HUES6 (cell line): ENCODE results near the gene PBX3.

Source experiments
- H3K27ac ChIP-seq: 2 replicates; pipeline ENCODE4 v1.7.0; 2013; ENCODE audit warnings: low read depth, mild to moderate bottlenecking, low read length, inconsistent platforms
- H3K27me3 ChIP-seq: 2 replicates; pipeline ENCODE4 v1.6.1; 2013; ENCODE audit warnings: low read length; ENCODE audit not compliant: control insufficient read depth, insufficient read depth
- H3K36me3 ChIP-seq: 2 replicates; pipeline ENCODE4 v1.6.1; 2013; ENCODE audit warnings: low read length; ENCODE audit not compliant: control insufficient read depth, insufficient read depth
- H3K4me1 ChIP-seq: 2 replicates; pipeline ENCODE4 v1.6.1; 2013; ENCODE audit warnings: low read length; ENCODE audit not compliant: control insufficient read depth, insufficient read depth
- H3K4me3 ChIP-seq: 2 replicates; pipeline ENCODE4 v1.5.1; 2013; ENCODE audit warnings: low read depth, low read length
- H3K9ac ChIP-seq: one replicate; pipeline ENCODE4 v1.6.1; 2013; ENCODE audit warnings: mild to moderate bottlenecking, low read length
- H3K9me3 ChIP-seq: 2 replicates; pipeline ENCODE4 v1.6.1; 2013; ENCODE audit warnings: low read depth, low read length; ENCODE audit not compliant: control insufficient read depth, insufficient read depth

Gene PBX3

DNA sequence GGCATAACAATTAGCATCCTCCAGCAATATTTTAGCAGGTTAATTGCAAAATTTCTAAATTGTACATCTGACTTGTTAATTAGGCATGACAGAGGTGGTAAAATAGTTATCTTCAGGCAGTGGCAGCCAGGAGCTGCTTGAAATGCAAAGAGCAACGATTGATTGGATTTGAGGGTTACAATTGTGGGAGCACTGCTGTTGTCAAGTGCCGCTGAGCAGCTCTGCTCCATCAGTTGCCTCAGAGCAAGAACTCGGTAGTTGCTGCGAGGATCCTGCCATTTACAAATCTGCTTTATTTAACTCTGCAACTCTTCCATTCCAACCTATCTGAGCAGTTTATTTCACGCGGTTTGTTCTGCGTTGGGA lies 12.6 kb downstream of the PBX3 start:
- H3K9ac ChIP-seq: no peak overlapping the region
- peaks cover 91% of the 10 kb centered on the region for H3K4me1 ChIP-seq
- no peaks in the 10 kb centered on the region for H3K36me3 ChIP-seq
- peak overlapping the region; percentile 28 for H3K4me3 ChIP-seq
- no peaks in the 10 kb centered on the region for H3K9me3 ChIP-seq
- H3K27me3 ChIP-seq: no peaks in the 10 kb centered on the region
- peak overlapping the region; percentile 3; the same call in 1 of the 2 replicates for H3K27ac ChIP-seq

DNA sequence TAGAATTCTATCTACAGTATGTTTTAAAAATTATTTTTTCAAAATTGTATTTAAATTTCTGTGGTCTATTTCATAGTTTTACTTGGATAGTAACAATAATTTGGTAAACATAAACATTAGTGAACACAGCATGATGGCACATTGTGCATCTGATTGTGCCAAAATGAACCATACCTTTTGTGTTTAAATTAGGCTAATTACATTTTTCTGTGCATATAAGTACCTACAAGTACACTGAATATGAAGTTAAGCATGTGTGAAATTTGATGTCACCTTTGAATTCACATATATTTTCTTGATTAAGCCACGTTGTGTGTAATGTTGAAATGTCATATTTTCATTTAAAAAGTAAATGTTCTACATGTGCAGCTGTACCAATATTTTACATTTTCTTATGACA lies 13.4 kb downstream of the PBX3 start:
- Histone ChIP-seq H3K4me3 (no peak overlapping the region), H3K4me1 (peaks cover 83% of the 10 kb centered on the region), H3K27ac (no peak overlapping the region), H3K9ac (no peak overlapping the region), H3K27me3 (no peaks in the 10 kb centered on the region), H3K9me3 (no peaks in the 10 kb centered on the region), H3K36me3 (no peaks in the 10 kb centered on the region)

DNA sequence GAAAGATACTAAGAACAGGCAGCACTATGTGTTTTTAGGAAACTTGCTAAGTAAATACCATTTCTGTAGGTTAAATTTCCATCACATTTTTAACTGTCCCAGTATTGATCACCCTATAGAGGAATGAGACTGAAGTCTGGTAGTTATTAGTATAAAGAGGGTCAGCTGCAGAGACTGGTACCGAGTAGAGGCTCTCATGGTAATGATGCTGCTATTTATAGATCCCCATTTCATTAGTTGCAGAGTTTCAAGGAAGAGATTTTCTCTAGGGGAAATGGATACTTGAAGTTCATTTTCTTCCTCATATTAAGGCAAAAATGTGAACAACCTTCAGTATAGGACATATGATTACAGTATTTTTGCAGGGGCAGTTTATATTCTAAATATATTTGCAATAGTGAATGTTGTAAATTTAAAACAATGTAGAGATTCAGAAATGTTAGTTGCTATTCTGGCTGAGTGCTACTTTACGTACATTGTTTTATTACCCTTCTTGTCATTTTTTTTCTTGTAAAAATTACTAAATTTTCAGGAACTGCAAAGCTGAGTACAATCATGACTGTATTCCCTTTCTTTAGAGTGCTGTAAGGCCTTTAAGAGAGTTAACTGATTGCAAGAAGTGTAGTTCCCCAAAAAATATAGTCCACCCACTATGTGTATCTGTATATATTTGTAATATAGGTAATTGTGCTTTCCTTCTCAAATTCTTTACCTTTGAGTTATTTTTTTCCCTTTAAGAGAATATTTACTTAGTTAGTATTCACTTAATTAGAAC lies 14.7 kb downstream of the PBX3 start:
- Histone ChIP-seq H3K4me1 (peaks cover 70% of the 10 kb centered on the region), H3K9me3 (no peaks in the 10 kb centered on the region), H3K36me3 (no peaks in the 10 kb centered on the region), H3K4me3 (no peak overlapping the region), H3K9ac (no peak overlapping the region), H3K27me3 (no peaks in the 10 kb centered on the region), H3K27ac (no peak overlapping the region)

DNA sequence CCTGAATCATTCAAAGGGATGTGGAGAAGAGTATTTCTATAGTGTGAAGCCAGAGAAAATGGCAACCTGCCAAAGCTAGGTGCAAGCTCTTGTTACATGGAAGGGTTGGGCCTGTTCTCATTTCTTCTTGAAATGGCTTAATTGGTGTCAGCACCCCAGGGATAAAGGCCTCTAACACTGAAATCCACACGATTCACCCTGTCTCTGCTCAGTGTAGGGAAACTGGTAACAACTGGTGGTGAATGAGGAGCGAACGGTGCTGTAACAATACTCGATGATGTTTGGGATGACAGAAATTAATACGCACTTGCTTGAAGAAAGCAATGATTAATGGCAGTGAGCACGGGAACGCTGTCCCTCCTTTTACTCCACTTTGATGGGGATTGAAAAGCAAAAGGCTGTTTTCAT lies 16.2 kb downstream of the PBX3 start:
- H3K9ac ChIP-seq: no peak overlapping the region
- peaks cover 58% of the 10 kb centered on the region for H3K4me1 ChIP-seq
- no peak overlapping the region for H3K27ac ChIP-seq

DNA sequence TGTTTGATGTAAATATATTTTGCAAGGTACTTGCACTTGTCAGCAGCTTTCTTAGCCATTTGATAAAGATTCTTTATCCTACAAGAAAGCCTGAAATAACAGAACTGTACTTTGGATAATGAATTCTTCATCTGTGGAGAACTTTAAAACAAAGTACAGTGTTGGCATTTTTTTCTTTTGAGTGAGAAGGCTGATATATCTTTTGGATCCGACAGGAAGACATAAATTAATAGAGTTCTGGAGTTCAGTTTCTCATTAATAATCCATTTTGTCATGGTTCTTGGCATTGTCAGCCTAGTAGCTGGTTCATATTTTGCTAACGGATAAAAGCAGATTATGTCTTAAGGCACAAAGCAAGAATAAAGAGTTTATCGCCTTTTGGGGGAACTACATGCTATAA lies 17.0 kb downstream of the PBX3 start:
- Histone ChIP-seq H3K9me3 (no peaks in the 10 kb centered on the region), H3K36me3 (no peaks in the 10 kb centered on the region), H3K27ac (no peak overlapping the region), H3K9ac (no peak overlapping the region), H3K4me1 (peaks cover 57% of the 10 kb centered on the region), H3K4me3 (no peak overlapping the region), H3K27me3 (no peaks in the 10 kb centered on the region)

More for the DNA sequence above, 16.2 kb downstream of the PBX3 start:
- no peaks in the 10 kb centered on the region for H3K36me3 ChIP-seq
- no peak overlapping the region for H3K4me3 ChIP-seq
- no peaks in the 10 kb centered on the region for H3K9me3 ChIP-seq
- H3K27me3 ChIP-seq: no peaks in the 10 kb centered on the region

DNA sequence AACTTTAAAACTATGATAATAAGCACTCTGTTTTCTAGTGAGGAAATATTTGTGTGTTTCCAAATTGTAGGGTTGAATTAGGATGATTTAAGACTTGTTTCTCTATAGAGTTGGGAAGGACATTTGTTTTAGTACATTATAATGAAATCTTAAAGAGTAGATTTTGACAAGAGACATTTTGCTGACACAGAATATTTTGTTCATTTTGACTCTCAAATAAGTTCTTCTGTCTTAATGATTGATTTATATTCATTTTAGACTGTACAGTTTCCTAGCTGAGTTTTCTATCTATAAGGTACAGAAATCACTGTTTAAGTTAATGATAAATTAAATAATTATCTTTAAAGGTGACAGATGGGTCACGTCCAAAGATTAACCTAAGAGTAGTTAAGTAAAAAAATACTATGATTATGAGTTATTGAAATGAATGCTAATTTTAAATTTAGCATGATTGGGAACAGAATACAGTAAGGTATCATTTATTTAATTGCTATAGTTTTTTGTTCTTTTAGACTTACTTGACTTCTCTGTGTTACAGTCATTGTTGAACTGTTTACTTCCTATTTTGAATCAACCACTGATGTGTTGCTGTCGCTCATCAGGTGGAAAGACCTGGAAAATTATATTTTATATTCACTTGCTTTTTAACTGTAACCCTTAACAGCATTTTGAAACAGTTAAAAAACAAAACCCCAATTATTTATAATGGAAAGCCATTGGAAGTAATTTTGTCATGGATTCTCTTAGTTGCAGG lies 19.5 kb downstream of the PBX3 start:
- Histone ChIP-seq H3K9ac (no peak overlapping the region), H3K9me3 (no peaks in the 10 kb centered on the region), H3K27me3 (no peaks in the 10 kb centered on the region), H3K4me3 (no peak overlapping the region), H3K4me1 (peaks cover 44% of the 10 kb centered on the region), H3K36me3 (no peaks in the 10 kb centered on the region), H3K27ac (no peak overlapping the region)

DNA sequence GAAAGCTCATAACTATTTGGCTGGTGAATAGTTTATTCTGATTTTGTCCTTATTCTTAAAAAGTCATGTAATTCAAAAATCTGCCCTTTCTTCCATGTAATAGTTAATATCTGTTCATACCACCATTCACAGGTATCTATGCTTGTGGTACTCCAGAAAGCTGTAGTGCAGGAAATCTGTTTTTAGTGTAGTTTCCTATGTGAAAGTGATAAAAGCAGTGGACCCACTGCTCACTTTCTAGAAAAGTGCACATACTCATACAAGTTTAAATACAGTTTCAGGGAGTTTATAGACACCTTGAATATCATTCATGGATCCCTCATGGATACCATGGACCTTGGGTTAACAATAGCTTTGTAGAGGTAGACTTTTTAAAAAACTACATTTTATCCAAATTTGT lies 20.2 kb downstream of the PBX3 start:
- Histone ChIP-seq H3K4me3 (no peak overlapping the region), H3K9me3 (no peaks in the 10 kb centered on the region), H3K36me3 (no peaks in the 10 kb centered on the region), H3K27ac (no peak overlapping the region), H3K27me3 (no peaks in the 10 kb centered on the region), H3K4me1 (peaks cover 37% of the 10 kb centered on the region), H3K9ac (no peak overlapping the region)

DNA sequence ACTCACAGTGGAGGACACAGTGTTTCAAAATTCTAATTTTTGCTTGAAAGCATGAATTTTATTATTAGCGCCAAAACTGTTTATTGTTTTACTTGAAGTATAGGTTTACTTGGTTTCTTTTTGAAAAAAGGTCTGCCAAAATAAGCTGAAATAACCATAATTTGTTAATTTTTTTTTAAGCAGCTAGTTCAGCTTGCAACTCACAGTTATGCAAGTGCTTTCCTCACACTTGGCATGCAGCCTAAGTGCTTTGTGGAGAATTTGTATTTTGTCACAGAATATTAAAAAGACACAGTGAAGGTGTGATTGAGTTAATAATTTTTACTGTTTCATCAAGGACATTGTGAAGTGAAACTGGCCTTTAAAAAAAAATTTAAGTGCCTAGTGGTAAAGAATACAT lies 21.6 kb downstream of the PBX3 start:
- H3K9ac ChIP-seq: no peak overlapping the region
- H3K36me3 ChIP-seq: no peaks in the 10 kb centered on the region
- no peak overlapping the region for H3K4me3 ChIP-seq
- no peaks in the 10 kb centered on the region for H3K9me3 ChIP-seq
- no peak overlapping the region for H3K27ac ChIP-seq
- H3K27me3 ChIP-seq: no peaks in the 10 kb centered on the region
- H3K4me1 ChIP-seq: peaks cover 23% of the 10 kb centered on the region; the same call in 1 of the 2 replicates

DNA sequence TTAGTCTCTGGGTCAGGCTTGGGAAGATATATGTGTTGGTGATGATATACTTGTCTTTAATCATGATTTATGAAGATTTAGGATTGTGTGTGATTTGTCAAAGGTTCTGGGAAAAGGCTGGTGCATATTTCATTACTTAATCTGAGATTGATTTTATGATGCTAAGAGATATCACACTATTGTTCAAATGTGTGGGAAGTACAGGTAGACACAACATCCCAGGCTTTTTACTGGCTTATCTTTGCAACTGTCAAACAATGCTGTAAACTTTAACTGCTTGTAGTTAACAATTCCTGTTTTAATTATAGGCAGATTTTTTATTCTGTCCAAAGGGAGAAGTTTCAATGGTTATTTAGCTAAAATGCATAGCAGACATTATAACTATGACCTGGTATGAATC lies 23.9 kb downstream of the PBX3 start:
- H3K27me3 ChIP-seq: no peaks in the 10 kb centered on the region
- no peak overlapping the region for H3K9ac ChIP-seq
- peaks cover 17% of the 10 kb centered on the region; the same call in 1 of the 2 replicates for H3K4me1 ChIP-seq
- H3K4me3 ChIP-seq: no peak overlapping the region
- H3K36me3 ChIP-seq: no peaks in the 10 kb centered on the region; the same call in 1 of the 2 replicates
- no peaks in the 10 kb centered on the region for H3K9me3 ChIP-seq
- H3K27ac ChIP-seq: no peak overlapping the region

DNA sequence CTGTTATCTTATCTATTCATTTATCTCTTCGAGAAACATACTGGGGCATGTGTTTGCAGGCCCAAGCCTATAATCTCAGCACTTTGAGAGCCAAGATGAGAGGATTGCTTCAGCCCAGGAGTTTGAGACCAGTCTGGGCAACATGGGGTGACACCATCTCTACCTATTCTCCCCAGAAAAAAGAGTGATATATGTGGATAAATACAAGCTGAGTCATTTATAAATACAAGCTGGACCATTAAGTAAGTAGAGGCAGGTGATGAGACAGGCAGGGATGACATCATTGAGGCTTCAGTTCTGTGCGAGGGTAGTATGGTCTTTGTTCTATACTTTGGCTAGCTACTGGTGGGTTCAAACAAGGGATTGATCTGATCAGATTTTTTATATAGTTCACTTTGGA lies 25.6 kb downstream of the PBX3 start:
- H3K27ac ChIP-seq: no peak overlapping the region
- H3K36me3 ChIP-seq: no peaks in the 10 kb centered on the region; the same call in 1 of the 2 replicates
- no peaks in the 10 kb centered on the region for H3K9me3 ChIP-seq
- no peak overlapping the region for H3K4me3 ChIP-seq
- H3K9ac ChIP-seq: no peak overlapping the region
- H3K27me3 ChIP-seq: no peaks in the 10 kb centered on the region
- H3K4me1 ChIP-seq: peaks cover 17% of the 10 kb centered on the region; the same call in 1 of the 2 replicates

DNA sequence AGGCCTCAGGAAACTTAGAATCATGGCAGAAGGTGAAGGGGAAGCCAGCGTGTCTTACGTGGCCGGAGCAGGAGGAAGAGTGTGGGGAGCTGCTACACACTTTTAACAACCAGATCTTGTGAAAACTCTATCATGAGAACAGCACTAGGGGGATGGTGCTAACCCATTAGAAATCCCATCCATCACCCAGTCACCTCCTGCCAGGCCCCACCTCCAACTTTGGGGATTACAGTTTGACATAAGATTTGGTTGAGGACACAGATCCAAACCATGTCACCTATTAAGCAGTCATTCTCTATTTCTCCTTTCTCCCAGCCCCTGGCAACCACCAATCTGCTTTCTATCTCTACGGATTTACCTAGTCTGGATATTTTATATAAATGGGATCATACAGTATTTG lies 26.9 kb downstream of the PBX3 start:
- Histone ChIP-seq H3K27ac (no peak overlapping the region), H3K9ac (no peak overlapping the region), H3K9me3 (no peaks in the 10 kb centered on the region), H3K36me3 (no peaks in the 10 kb centered on the region; the same call in 1 of the 2 replicates), H3K4me1 (peaks cover 10% of the 10 kb centered on the region; the same call in 1 of the 2 replicates), H3K4me3 (no peak overlapping the region), H3K27me3 (no peaks in the 10 kb centered on the region)
